Psoas muscle (tissue), 8 donors: ENCODE results near the gene LRPAP1. TPM values are rescaled to one million over a fixed set of nuclear protein-coding genes. Genes with fewer than 3 reads are reported as not detected.

Experiments used
- ATAC-seq, 4 donors: fragments of 200-7000 bp; cut with Tn5 transposase; one replicate each; pipeline ENCODE4 v1.9.1; 2020; ENCODE audit warnings: moderate library complexity in 3 of 4, mild to moderate bottlenecking in 2 of 4
- DNase-seq, 2 donors: peaks; one replicate each; pipeline ENCODE4 v3.0.0-alpha.2; 2020
- H3K27ac ChIP-seq: fragments of 200-600 bp; one replicate; pipeline ENCODE4 v1.8.0; 2022
- H3K27me3 ChIP-seq, 3 donors: fragments of 200-600 bp in 1 of 3; one replicate each; pipeline versions ENCODE4 v1.6.1 to v1.8.0; 2013 to 2022; ENCODE audit warnings: low read length in 2 of 3, mild to moderate bottlenecking in 2 of 3, moderate library complexity in 1 of 3; ENCODE audit not compliant: insufficient read depth in 3 of 3
- H3K36me3 ChIP-seq, 2 donors: fragments of 200-600 bp in 1 of 2; one replicate each; pipeline versions ENCODE4 v1.6.1 to v1.8.0; 2013 to 2022; ENCODE audit warnings: low read depth in 1 of 2, mild to moderate bottlenecking in 1 of 2, moderate library complexity in 1 of 2; ENCODE audit not compliant: insufficient read depth in 1 of 2
- H3K4me1 ChIP-seq: fragments of 200-600 bp; one replicate; pipeline ENCODE4 v1.8.0; 2022
- H3K4me3 ChIP-seq: fragments of 200-600 bp; one replicate; pipeline ENCODE4 v1.8.0; 2022; ENCODE audit warnings: mild to moderate bottlenecking
- H3K9me3 ChIP-seq: fragments of 200-600 bp; one replicate; pipeline ENCODE4 v1.8.0; 2022
- CTCF ChIP-seq: fragments of 200-600 bp; IDR thresholded peaks from one replicate; pipeline ENCODE4 v1.8.0; 2022; ENCODE audit warnings: antibody characterized with exemption
- WGBS, 3 donors: extraction: QIAGEN DNeasy Blood & Tissue Kit; methylation state at CpG; one replicate each; pipeline versions ENCODE4 v1.1.6 to v1.1.7; 2013; 5-methylcytosine and 5-hydroxymethylcytosine counted together
- intact Hi-C, 2 donors: fragments of 100-400 bp; cut with DNase I; formaldehyde crosslinking; loops; one replicate each; pipeline versions ENCODE4 v1.11.0 to v1.14.2; 2022
- polyA plus RNA-seq, 3 donors: library from polyadenylated mRNA; stranded (reverse); fragments of 200-250 nt; gene quantifications; one replicate each; pipeline ENCODE4 v1.2.3, GENCODE V29; 2013
- total RNA-seq, 4 donors: library from RNA; stranded (reverse); fragmentation: NEBNext Ultra II Directional in 2 of 4; extraction: Animal tissue kit (Norgen Biotek cat#: 25700) in 2 of 4; gene quantifications; one replicate each; pipeline versions ENCODE4 v1.2.1 to v1.2.4, GENCODE V29; 2021 to 2023
- donor health status: healthy with polysubstance abuse.
- donor health status: DM: no; HTN: no; CAD: no; lungs with moderate emphysema.
- donor health status: Bipolar disorder and iron deficiency.
- donor health status: healthy.
- donor health status: DM: yes; HTN: yes; CAD: no.
- donor health status: DM: no; HTN: no; CAD: no.
- donor health status: DM: no; HTN: no; CAD: no.
- donor health status: DM: yes; HTN: yes; CAD: no.

The LRPAP1 gene
- total and polyA plus RNA-seq, 7 donors, result 73.7 to 123 (median 105) TPM

GRCh38 chr4:3463556-3464348 is 68.5 kb downstream of the LRPAP1 start:
- Histone ChIP-seq H3K27ac (peak overlapping the region; percentile 91), H3K4me3 (peak overlapping the region; percentile 78), H3K4me1 (peaks cover 42% of the 10 kb centered on the region), H3K27me3 (no peaks in the 10 kb centered on the region), H3K9me3 (no peaks in the 10 kb centered on the region), H3K36me3 (no peaks in the 10 kb centered on the region)
- 18 to 27% (median 26%) methylated on average over 24 to 43 of the region's 43 CpGs for WGBS, 3 donors
- intact Hi-C loops, result no loop called here
- TF ChIP-seq CTCF, result no peak
- ATAC-seq (peak in 2 of 4 donors; percentile 20 to 45), DNase-seq (peak; percentile 19 to 64)

GRCh38 chr4:3462790-3463415 is 69.3 kb downstream of the LRPAP1 start, which contains the start of gene DOK7:
DOK7 (plus strand) TSS chr4:3463306; CDS start chr4:3463376, 70 bp downstream.
- ATAC-seq (peak; percentile 53 to 65 (median 62)), DNase-seq (peak; percentile 77 to 87)
- WGBS, 3 donors, result 3 to 9% (median 9%) methylated on average over 12 to 44 of the region's 44 CpGs
- no peak for TF ChIP-seq CTCF
- Histone ChIP-seq H3K9me3 (no peaks in the 10 kb centered on the region), H3K27ac (peak within 1 kb of the TSS; percentile 91), H3K36me3 (no peaks in the 10 kb centered on the region), H3K4me1 (peaks cover 42% of the 10 kb centered on the region), H3K27me3 (no peaks in the 10 kb centered on the region), H3K4me3 (peak within 1 kb of the TSS; percentile 78)
- intact Hi-C loops, result no loop called here

GRCh38 chr4:3462321-3462789 is 69.9 kb downstream of the LRPAP1 start:
- intact Hi-C loops, result no loop called here
- Histone ChIP-seq H3K4me1 (peaks cover 42% of the 10 kb centered on the region), H3K4me3 (no peak overlapping the region), H3K27ac (peak overlapping the region; percentile 91), H3K9me3 (no peaks in the 10 kb centered on the region), H3K27me3 (no peaks in the 10 kb centered on the region), H3K36me3 (no peaks in the 10 kb centered on the region)
- WGBS, 3 donors, result 53 to 66% (median 54%) methylated on average over 10 of the region's 10 CpGs
- TF ChIP-seq CTCF, result no peak
- no peak for ATAC-seq
- peak; percentile 23 to 53 for DNase-seq

- H3K9me3 ChIP-seq, result no peaks in the 10 kb centered on the region
- DNase-seq, result peak; percentile 81 to 91
- no peak for TF ChIP-seq CTCF
- H3K4me1 ChIP-seq, result peaks cover 36% of the 10 kb centered on the region
- H3K27me3 ChIP-seq, result no peaks in the 10 kb centered on the region
- H3K4me3 ChIP-seq, result no peak overlapping the region
- WGBS, 3 donors, result 38 to 45% (median 39%) methylated on average over 24 to 25 of the region's 25 CpGs
- peak; percentile 71 to 83 (median 76) for ATAC-seq
- H3K27ac ChIP-seq, result peak overlapping the region; percentile 91
- intact Hi-C loops, result no loop called here
- H3K36me3 ChIP-seq, result no peaks in the 10 kb centered on the region
Measured at GRCh38 chr4:3461515-3462291, 70.5 kb downstream of the LRPAP1 start.
